Measurements from ENCODE around the gene CST5. TPM values are rescaled to one million over a fixed set of nuclear protein-coding genes. Genes with fewer than 3 reads are reported as not detected.

CST5 gene
- total and polyA plus RNA-seq, 2 donors (not counting 3 experiments of a cell fraction or from before 2014, with no cell fraction given): not detected

DNA sequence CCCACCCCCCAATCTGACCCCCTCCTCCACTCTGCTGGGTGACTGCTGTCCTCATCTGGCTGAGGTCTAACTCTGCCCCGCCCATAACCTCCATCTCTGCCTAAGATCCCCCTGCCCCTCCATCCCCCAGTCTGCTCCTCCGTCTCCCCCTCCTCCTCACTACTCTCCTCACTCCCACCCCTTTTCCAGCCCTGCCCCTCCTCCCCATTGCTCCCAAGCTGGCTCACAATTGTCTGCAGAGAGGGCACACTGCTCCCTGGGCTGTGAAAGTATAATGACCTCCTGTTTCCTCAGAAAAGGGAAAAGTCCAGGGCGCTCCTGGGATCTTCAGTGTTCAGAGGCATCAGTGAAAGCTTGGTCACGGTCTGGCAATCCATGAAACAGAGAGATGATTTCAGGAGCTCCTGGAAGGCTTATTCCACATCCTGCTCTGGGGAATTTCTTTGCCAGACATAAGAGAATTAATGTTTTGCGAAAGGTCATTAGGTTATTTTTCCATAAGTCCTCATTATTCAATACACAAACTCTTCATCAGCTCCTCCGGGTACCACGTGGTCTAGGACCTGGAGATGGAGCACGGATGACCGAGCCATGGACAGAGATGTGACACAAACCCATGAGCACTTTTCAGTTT lies 21.5 kb downstream of the CST5 start:
- no peak overlapping the region for H3K4me3 ChIP-seq (replicated peaks in 1 of 3; ENCODE audit: insufficient read depth in 1 of 3, low read depth in 1 of 3, low read length in 3 of 3)
- no TSS peak for BruUV-seq (replicated peaks)
- H3K9me1 ChIP-seq (replicated peaks; ENCODE audit: control insufficient read depth, extremely low read depth, insufficient read depth, low read length): no peaks in the 10 kb centered on the region
- intact Hi-C loops (cut with micrococcal nuclease) (no loop called here), dilution Hi-C loops (cut with MboI; ENCODE audit: extremely low pct_ligation_motif_present, low sequenced_read_pairs) (no loop called here)
- no peaks in the 10 kb centered on the region for H3K79me2 ChIP-seq (ENCODE audit: control insufficient read depth, insufficient read depth, low read length)
- DNase-seq (ENCODE audit: low read depth, low spot score): no peak
- no peak overlapping the region for H3K9ac ChIP-seq (replicated peaks; ENCODE audit: extremely low read depth, insufficient read depth, low read length)
- H3K4me2 ChIP-seq (ENCODE audit: insufficient read depth, low read length): no peak overlapping the region
- CTCF ChIA-PET: no interaction called here
- H2AFZ ChIP-seq (ENCODE audit: low read depth, low read length): no peak overlapping the region
- H3K27me3 ChIP-seq (ENCODE audit: control insufficient read depth in 2 of 2, insufficient read depth in 2 of 2, low read length in 2 of 2): no peaks in the 10 kb centered on the region
- POLR2A ChIA-PET: no interaction called here
- H3K36me3 ChIP-seq (ENCODE audit: control insufficient read depth in 2 of 2, extremely low read depth in 1 of 2, insufficient read depth in 2 of 2, low read length in 2 of 2): no peaks in the 10 kb centered on the region
- no peaks in the 10 kb centered on the region for H3K9me3 ChIP-seq (replicated peaks; ENCODE audit: control insufficient read depth, insufficient read depth, low read length)
- no peak for TF ChIP-seq GATA2 (IDR thresholded peaks at IDR 0.05; ENCODE audit: insufficient read depth, insufficient read length, low read depth, low read length)
- TF ChIP-seq POLR2AphosphoS5 (IDR thresholded peaks at IDR 0.05; ENCODE audit: insufficient read depth, low read depth, low read length): no peak
- TF ChIP-seq MAX (IDR thresholded peaks at IDR 0.05; ENCODE audit: insufficient read depth, insufficient read length): no peak
- no peak for TF ChIP-seq FOS (IDR thresholded peaks at IDR 0.05; ENCODE audit: borderline replicate concordance, insufficient read depth, low read length)
- TF ChIP-seq EZH2 (IDR thresholded peaks at IDR 0.05; ENCODE audit: borderline replicate concordance, low read depth, low read length, severe bottlenecking): no peak
- no peak for TF ChIP-seq MYC (IDR thresholded peaks at IDR 0.05; ENCODE audit: low read depth, low read length)
- no peak for TF ChIP-seq CTCF (IDR thresholded peaks at IDR 0.05; ENCODE audit: extremely low read depth in 1 of 2, insufficient read depth in 1 of 2, low read depth in 1 of 2, low read length in 2 of 2)
- no peak for TF ChIP-seq POLR2A (IDR thresholded peaks at IDR 0.05; ENCODE audit: low read depth, low read length)
- no peak for TF ChIP-seq JUN (IDR thresholded peaks at IDR 0.05; ENCODE audit: borderline replicate concordance, insufficient read depth, insufficient read length, low read depth)
- H4K20me1 ChIP-seq (replicated peaks; ENCODE audit: control insufficient read depth, extremely low read depth, insufficient read depth, low read length): no peaks in the 10 kb centered on the region
- H3K27ac ChIP-seq (ENCODE audit: insufficient read depth, low read depth, low read length): no peak overlapping the region
- FAIRE-seq: no peak
- no peaks in the 10 kb centered on the region for H3K4me1 ChIP-seq (ENCODE audit: control insufficient read depth, extremely low read depth, insufficient read depth, low read length)

All from endothelial cell of umbilical vein (primary cell).